Stimulated activated CD4-positive, alpha-beta T cell treated with anti-CD3 and anti-CD28 coated beads, Interleukin-2, amount 100 ng/mL, for 4 hours (primary cell): ENCODE results near the gene PKP4.

Experiments used
- DNase-seq: peaks from one replicate; pipeline ENCODE4 v3.0.0-alpha.2; 2020; ENCODE audit warnings: low read depth

The PKP4 gene

GRCh38 chr2:158499383-158499782 lies 42.6 kb downstream of the PKP4 start:
- no peak for DNase-seq

GRCh38 chr2:158500333-158500732 lies 43.6 kb downstream of the PKP4 start:
- no peak for DNase-seq

DNA sequence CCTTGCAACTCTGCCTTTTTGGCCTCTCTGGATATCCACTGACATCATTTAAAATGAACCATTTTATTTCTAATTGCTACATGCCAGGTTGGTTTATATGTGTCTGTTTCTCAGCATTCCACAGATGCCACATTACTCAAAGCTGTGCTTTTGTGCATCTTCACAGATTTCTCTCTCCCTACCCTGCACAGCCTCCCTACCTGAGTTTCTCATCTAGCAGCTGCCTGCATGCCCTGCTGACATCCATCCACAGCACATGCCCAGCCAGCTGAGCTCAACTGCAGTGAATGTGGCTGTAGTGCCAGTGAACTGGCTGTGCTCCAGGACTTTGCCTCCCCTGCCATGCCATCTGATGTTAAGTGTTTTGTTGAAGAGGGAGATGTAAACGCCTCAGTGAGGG lies 44.5 kb downstream of the PKP4 start:
- DNase-seq: no peak

- DNase-seq: no peak
Observed at GRCh38 chr2:158502974-158503373, 46.2 kb downstream of the PKP4 start.

- DNase-seq: no peak
Observed at GRCh38 chr2:158504088-158504487, 47.3 kb downstream of the PKP4 start.

- no peak for DNase-seq
Observed at GRCh38 chr2:158505448-158505934, 48.7 kb downstream of the PKP4 start.

DNA sequence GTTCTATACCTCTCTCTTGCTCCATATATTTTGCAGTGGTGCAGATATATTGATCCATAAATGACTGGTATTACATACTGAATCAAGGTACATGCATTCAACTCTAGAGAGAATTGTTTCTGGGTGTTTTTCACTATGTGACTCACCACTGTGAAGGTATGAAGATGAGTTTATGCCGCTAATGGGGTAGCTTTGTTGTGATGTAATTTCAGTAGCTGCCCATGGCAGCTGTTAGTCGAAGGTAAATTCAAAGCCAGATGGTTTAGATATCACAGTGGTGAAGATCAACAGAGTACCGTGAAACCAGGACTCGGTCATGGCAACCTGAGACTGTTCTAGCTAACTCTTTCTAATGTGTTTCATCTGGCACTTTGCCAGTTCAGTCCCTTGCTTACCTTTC lies 50.4 kb downstream of the PKP4 start:
- DNase-seq: no peak

DNA sequence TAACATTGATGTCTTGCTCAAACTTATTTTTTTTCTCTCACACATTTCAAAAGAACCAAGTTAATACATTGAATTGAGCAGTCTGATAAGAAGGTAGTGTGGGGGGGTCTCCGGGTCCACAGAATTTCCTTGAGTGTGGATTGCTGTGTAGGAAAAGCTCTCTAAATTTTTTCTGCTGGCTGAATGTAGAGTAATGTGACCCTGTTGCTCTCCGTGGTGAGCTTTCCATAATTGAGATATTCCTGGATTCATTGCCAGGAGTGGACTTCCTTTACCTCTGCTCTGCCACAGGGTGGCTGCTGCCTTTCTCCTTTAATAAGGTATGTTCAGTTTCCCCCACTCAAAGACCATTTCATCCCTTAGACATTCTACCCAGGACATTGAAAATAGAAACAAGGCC lies 50.9 kb downstream of the PKP4 start:
- no peak for DNase-seq

- no peak for DNase-seq
Observed at GRCh38 chr2:158509928-158510797, 53.4 kb downstream of the PKP4 start.

DNA sequence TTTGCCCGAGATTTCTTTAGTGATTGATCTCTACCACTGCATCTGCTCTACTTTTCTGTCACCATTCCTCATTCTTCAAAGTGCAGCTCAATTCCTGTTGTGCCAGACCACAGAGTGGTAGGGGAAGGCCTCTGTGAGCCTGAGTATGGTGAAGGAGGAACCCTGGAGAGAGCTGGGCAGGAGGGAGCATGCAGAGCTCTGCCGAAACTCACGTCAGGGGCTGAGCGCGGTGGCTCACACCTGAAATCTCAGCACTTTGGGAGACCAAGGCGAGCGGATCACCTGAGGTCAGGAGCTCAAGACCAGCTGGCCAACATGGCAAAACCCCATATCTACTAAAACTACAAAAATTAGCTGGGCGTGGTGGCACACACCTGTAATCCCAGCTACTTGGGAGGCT lies 54.1 kb downstream of the PKP4 start:
- DNase-seq: no peak

DNA sequence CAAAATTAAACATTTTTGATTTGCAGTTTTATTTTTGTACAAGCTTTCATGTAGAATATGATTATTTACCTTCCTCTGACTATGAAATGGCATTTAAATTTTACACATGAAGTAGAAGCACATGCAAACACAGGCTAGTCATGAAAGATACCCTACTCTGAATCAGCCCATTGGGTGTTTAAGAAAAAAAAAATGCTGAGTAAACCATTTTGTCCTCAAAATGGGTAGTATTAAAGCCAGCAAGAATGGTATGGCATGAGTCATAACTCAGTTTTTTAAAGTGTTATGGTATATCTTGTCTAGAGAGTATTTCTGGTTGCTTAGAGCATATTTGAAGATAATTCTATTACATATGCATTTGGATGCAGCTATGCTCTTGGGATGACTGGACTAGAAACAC lies 55.0 kb downstream of the PKP4 start:
- no peak for DNase-seq

DNA sequence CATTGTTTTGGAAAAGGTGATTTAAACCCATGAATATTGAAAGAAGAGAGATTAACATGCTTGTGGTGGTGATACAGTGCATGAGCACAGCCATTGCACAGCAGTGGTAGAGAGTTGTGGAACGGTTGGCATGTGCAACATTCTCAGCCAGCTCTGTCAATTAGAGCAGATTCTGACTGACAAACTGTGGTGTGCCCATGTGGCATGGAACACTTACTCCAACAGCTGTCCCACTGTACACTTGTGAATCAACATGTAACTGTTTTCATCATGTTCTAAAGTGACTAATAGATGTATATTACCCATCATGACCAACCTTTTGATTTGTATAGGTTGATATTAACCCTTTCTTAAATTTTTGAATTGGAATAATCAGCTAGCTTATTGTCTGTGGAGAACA lies 55.6 kb downstream of the PKP4 start:
- no peak for DNase-seq

GRCh38 chr2:158513841-158514240 lies 57.1 kb downstream of the PKP4 start:
- DNase-seq: no peak

GRCh38 chr2:158518084-158518483 lies 61.3 kb downstream of the PKP4 start:
- no peak for DNase-seq

DNA sequence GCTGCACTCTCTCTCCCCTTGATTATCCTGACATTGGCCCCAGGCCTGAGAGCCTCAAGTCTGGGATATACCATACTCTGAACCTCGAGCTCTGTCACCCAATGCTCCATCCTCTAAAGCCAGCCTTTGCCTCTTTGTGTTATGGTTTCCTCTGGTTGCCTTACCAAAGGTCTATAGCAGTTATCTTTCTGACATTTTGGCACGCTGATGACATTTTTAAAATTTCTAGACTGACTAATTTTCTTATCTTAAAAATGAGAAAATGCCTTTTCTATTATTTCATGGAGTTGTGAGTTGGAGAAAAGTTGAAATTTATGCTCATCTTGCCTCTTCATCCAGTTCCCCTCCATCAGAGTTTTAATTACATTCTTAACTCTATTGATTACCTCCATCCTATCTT lies 62.7 kb downstream of the PKP4 start:
- DNase-seq: no peak

- no peak for DNase-seq
Observed at GRCh38 chr2:158529379-158530259, 72.9 kb downstream of the PKP4 start.

DNA sequence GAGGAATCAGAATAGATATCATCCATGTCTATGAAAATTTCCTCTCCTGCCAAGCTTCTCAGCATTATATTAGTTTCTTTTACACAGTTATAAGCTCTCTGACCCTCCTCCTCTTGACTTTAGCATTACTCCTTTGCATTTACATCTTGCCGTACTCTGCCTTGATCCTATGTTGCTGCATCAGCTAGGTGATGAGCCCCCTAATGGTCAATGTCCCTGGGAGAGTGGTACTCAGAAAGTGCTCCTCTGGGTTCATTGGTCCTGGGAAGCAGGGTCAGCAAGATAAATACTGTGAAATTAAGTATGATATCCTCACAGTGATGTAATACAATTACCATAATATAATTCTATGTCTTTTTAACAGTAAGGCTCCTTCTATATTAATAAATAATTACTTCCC lies 74.1 kb downstream of the PKP4 start:
- no peak for DNase-seq

GRCh38 chr2:158533009-158533408 lies 76.3 kb downstream of the PKP4 start:
- DNase-seq: no peak

- DNase-seq: no peak
Observed at GRCh38 chr2:158539176-158540005, 82.6 kb downstream of the PKP4 start.

DNA sequence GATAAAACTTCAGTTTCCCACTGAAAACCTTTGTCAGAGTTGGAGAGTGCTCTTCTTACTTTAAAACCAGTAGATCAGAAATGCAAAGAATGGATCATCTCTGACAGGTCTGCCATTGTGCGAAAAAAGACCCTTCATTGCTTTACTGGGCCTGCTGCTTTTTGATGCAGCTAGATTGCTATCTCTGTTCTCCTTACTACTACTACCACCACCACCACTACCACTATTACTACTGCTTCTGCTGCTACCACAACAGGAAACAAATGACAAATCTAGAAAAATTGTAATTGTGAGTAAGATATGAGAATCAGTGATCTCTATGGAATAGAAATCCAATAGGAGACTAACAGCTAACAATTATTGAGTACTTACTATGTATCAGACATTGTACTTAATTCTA lies 85.8 kb downstream of the PKP4 start:
- DNase-seq: no peak

GRCh38 chr2:158543957-158544356 lies 87.2 kb downstream of the PKP4 start:
- DNase-seq: no peak

DNA sequence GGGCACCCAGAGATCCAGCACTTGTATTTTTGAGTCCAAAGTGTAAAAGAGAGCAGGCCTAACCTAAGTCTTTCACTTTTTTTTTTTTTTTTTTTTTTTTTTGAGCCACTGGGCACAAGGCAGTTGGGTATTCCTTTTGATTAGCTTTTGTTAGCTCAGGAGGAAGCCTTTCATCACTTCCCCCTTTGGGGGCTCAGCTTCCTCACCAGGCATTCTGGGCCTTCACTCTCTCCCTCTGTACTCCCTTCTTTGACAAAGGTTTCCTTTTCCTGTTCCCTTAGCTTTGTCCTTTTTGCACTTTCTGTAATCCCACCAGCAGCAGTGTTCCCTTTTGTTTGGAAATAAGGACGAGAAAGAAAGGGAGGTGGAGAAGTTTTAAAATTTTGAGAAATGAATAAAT lies 88.2 kb downstream of the PKP4 start:
- DNase-seq: no peak
